HepG2 (cell line): ENCODE results near the gene FBXW4.

Experiments
- AHR ChIP-seq: IDR thresholded peaks from 2 replicates; pipeline ENCODE4 v1.6.1; 2018; ENCODE audit warnings: missing genetic modification reagents, missing compliant biosample characterization
- CTCF ChIP-seq: sonication (generic); formaldehyde crosslinking; IDR thresholded peaks from 2 replicates; pipeline ENCODE4 v1.5.0; 2020; ENCODE audit warnings: mild to moderate bottlenecking, missing genetic modification reagents, moderate library complexity
- ELF1 ChIP-seq: sonication (generic); formaldehyde crosslinking; IDR thresholded peaks from 2 replicates; pipeline ENCODE4 v1.4.0; 2020; ENCODE audit warnings: missing genetic modification reagents
- HCFC1 ChIP-seq: fragments of 150-350 bp; IDR thresholded peaks from 2 replicates; pipeline ENCODE4 v1.6.1; 2014; ENCODE audit warnings: low read depth, low read length
- HDAC2 ChIP-seq: sonication (generic); formaldehyde crosslinking; IDR thresholded peaks from 2 replicates; pipeline ENCODE4 v1.4.0; 2020; ENCODE audit warnings: missing genetic modification reagents
- JUNB ChIP-seq: sonication (generic); formaldehyde crosslinking; IDR thresholded peaks from 2 replicates; pipeline ENCODE4 v1.8.0; 2022; ENCODE audit warnings: missing genetic modification reagents, mild to moderate bottlenecking, borderline replicate concordance
- MYC ChIP-seq: sonication (generic); formaldehyde crosslinking; IDR thresholded peaks from 2 replicates; pipeline ENCODE4 v1.9.0; 2021; ENCODE audit warnings: missing genetic modification reagents, borderline replicate concordance
- POLR2A ChIP-seq, 2 experiments: IDR thresholded peaks; 2 replicates each; pipeline ENCODE4 v1.6.1; 2011; ENCODE audit warnings: low read depth in 2 of 2, low read length in 2 of 2, mild to moderate bottlenecking in 1 of 2, moderate library complexity in 1 of 2; ENCODE audit not compliant: insufficient read depth in 1 of 2
- POLR2AphosphoS5 ChIP-seq: IDR thresholded peaks from 2 replicates; pipeline ENCODE4 v1.6.1; 2012; ENCODE audit warnings: low read depth, low read length
- SALL1 ChIP-seq: sonication (generic); formaldehyde crosslinking; IDR thresholded peaks from 2 replicates; pipeline ENCODE4 v1.8.0; 2022; ENCODE audit warnings: mild to moderate bottlenecking, missing genetic modification reagents
- TRIM24 ChIP-seq: sonication (generic); formaldehyde crosslinking; IDR thresholded peaks from 2 replicates; pipeline ENCODE4 v1.8.0; 2022; ENCODE audit warnings: mild to moderate bottlenecking, missing genetic modification reagents
- ZBTB25 ChIP-seq: IDR thresholded peaks from 2 replicates; pipeline ENCODE4 v1.6.1; 2018; ENCODE audit warnings: missing genetic modification reagents
- ZNF20 ChIP-seq: sonication (generic); formaldehyde crosslinking; IDR thresholded peaks from 2 replicates; pipeline ENCODE4 v1.4.0; 2020; ENCODE audit warnings: mild to moderate bottlenecking, moderate library complexity, missing genetic modification reagents
- ZSCAN5A ChIP-seq: sonication (generic); formaldehyde crosslinking; IDR thresholded peaks from 2 replicates; pipeline ENCODE4 v1.8.0; 2022; ENCODE audit warnings: mild to moderate bottlenecking, missing genetic modification reagents, borderline replicate concordance

GRCh38 chr10:101563007-101563406, 132.0 kb downstream of the FBXW4 start:
- TF ChIP-seq POLR2AphosphoS5 (no peak), ELF1 (no peak), TRIM24 (CRISPR knock-in tag) (no peak), POLR2A (IDR thresholded peaks at IDR 0.05; ENCODE audit: insufficient read depth in 1 of 2, low read depth in 2 of 2, low read length in 2 of 2) (no peak), AHR (no peak), ZBTB25 (CRISPR knock-in tag) (no peak), SALL1 (CRISPR knock-in tag) (no peak), MYC (no peak), HDAC2 (CRISPR knock-in tag) (no peak), JUNB (CRISPR knock-in tag) (no peak), HCFC1 (no peak), CTCF (CRISPR knock-in tag) (no peak), ZSCAN5A (CRISPR knock-in tag) (no peak), ZNF20 (CRISPR knock-in tag) (no peak)
